GM19438 (cell line): Measurements from ENCODE around the gene GMEB2.
"Not testable (repeated sequence)": the region's sequence is repeated elsewhere in the genome, so short reads cannot be mapped to it uniquely, and the experiment has no call there.

Source experiments
- ATAC-seq: cut with Tn5 transposase; IDR thresholded peaks from one replicate; pipeline ENCODE4 v1.9.1; 2021; ENCODE audit warnings: low read depth; ENCODE audit not compliant: unreplicated experiment

The GMEB2 gene

DNA sequence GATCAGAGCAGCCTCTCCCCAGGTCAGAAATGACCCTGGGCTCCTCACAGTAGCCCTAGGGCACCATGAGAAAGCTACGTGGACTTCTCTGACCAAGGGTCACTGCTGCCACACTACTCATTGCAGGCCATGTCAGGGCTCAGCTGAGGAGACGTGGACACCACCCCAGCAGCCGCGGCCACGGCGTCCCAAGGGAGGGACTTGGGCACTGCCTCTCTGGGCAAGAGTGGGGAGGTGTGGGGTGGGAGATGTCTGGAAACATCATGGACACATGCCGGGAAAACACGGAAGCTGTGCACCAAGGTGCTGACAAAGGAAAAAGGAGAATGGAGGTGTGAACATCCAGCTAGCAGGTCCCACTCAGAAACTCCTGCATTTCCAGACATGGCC, 9.0 kb downstream of the GMEB2 start:
- ATAC-seq: no peak

DNA sequence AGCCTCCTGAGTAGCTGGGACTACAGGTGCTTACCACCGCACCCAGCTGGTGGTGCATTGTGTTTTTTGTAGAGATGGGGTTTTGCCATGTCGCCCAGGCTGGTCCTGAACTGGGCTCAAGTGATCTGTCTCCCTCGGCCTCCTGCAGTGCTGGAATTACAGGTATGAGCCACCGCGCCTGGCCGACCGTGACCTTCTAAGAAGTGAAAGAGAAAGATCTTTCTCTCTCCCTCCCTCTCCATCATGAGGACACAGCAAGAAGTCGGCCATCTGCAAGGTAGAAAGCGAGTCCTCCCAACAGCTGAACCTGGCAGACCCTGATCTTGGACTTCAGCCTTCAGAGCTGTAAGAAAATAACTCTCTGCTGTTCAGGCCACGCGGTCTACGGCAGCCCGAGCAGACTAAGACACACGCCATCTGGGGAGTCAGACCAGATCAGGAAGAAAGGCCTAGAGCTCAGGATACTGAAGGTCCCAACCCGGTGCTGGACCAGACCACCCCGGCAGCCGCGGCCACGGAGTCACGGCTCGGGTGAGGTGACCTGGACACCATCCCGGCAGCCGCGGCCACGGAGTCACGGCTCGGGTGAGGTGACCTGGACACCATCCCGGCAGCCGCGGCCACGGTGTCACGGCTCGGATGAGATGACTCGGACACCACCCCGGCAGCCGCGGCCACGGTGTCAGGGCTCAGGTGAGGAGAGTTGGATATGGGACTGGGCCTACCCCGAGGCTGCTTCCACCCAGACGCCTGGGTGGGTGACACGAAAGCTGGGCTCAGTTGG, 9.6 kb downstream of the GMEB2 start:
- no peak for ATAC-seq

DNA sequence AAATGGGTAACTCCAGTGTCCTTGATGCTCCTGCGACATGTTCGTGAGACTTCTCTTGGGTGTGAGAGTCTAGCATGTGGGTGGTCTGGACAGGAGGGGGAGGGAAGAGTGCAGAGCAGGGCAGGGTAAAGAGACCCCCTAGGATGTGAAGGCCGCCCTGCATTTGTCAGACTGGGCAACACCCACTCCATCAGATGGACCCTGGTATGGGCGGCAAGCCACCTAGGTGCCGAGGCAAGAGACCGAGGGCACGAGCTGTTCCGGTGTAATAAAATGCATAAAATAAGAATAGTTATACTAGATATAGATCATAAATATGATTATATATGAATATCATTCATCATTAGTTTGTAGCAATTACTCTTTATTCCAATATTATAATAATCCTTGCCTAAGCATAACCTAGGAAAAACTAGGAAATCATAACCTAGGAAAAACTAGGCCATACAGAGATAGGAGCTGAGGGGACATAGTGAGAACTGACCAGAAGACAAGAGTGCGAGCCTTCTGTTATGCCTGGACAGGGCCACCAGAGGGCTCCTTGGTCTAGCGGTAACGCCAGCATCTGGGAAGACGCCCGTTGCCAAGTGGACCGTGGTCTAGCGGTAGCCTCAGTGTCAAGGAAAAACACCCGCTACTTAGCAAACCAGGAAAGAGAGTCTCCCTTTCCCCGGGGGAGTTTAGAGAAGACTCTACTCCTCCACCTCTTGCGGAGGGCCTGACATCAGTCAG, 12.9 kb downstream of the GMEB2 start:
- not testable (repeated sequence) for ATAC-seq

DNA sequence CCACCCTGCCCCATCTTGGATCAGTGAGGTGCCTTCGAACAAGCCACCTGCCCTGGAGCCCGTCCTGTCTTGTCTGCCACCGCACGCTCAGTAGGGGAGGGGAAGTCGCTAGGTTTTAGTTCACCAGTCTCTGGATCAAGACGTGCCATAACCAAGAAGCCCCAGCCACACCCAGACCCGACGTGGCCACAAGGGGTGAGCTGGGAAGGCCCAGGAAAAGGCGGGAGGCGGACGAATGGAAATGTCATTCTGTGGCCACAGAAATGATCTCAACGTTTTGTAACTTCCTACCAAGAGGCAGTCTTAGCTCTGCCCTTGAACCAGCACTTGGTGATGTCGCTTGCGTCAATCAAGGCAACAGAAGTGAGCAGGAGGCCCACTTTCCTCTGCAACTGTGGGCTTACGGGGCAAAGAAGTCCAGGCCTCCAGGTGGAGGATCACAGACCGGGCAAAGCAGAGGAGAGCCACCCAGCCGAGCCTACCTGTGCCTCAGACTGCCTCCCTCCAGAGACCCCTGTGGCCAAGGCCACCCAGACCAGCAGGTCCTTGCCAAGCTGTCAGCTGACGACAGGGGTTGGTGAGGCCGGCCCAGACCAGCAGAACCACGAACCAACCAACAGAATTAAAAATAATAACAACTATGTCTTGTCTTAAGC, 14.5 kb downstream of the GMEB2 start:
- no peak for ATAC-seq

DNA sequence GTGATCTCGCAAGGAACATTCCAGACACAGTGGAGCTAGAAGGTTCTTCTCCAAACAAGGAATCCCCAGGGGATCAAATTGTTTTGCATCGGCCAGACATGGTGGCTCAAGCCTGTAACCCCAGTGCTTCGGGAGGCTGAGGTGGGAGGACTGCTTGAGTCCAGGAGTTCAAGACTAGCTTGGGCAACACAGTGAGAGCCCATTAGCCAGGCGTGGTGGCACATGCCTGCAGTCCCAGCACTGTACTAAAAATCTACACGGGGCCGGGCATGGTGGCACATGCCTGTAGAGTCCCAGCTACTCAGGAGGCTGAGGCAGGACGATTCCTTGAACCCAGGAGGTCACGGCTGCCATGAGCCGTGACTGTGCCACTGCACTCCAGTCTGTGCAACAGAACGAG, 15.3 kb downstream of the GMEB2 start:
- no peak for ATAC-seq

DNA sequence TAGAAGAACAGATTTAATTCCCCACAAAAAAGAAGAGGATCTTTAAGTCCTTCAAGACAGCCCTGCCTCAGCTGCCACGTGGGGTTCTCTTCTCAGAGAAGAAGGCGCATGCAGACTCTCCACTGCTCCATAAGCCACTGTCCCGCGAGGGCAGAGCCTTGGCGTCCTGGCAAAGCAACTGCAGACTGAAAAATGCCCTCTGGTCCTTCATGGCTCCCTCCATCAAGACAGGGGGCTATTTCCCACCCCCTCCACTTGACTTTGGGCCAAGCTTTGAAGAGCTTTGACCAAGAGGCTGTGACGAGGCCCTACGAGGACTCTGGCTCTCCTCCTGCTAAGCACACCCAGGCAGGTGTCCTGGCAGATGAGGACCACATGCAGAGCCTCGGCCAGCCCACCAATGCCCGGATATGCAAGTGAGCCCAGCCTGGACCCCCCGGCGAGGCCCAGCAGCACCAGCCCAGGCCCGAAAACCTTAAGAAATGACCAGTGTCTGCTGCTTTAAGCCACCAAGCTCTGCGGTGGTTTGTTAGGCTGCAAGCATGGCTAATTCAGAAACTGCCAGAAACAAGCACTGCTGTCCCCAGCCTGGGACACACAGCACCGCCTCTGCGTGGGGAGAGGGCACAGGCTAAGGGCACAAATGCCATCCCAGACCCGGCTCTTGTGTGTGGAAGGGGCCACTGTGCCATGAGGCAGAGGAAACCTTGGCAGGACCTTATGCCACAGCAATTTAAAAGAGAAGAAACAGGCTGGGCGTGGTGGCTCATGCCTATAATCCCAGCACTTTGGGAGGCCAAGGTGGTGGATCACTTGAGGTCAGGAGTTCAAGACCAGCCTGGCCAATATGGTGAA, 16.1 kb downstream of the GMEB2 start:
- no peak for ATAC-seq

DNA sequence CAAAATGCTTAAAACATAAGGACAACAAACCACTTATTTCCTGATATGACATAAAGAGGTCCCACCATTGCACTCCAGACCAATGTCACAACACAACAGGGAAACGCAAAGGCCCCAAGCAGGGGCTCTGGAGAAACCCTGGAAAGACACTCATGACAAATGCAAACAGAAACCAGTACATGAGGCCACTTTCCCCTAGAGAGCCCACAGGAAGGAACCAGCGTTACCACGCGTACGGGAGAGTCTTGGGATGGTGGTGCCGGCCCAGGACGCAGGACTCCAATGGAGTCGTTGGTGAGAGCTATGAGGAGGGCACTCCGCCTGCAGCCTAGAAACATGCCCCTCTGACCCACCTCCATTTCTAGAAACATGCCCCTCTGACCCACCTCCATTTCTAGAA, 20.2 kb downstream of the GMEB2 start:
- ATAC-seq: no peak

DNA sequence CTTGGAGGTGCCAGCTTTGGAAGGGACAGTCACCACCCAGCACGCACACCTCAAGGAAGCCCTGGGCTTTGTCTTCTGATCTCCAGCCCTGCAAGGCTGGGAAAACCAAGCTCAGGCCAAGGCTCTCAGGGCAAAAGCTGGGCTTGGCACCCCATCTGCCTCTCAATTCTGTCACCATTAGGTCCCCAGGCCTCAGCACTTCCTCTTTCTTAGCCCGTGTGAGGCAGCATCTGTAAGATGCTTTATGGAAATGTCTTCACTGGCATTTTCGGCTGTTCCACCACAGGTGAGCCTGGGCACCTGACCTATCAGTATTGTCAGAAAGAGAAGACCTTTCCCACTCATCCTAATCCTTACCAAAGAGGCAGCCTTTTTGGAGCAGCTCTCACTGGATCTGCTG, 24.6 kb downstream of the GMEB2 start:
- ATAC-seq: no peak

DNA sequence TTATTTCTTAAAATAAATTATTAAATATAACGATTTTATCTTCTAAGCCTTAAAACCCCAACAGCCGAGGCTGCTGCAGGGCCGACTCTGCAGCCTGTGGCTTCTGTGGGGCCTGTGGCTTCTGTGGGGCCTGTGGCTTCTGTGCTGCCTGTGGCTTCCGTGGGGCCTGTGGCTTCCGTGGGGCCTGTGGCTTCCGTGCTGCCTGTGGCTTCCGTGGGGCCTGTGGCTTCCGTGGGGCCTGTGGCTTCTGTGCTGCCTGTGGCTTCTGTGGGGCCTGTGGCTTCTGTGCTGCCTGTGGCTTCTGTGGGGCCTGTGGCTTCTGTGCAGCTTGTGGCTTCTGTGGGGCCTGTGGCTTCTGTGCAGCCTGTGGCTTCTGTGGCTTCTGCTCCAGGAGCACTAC, 25.2 kb downstream of the GMEB2 start:
- ATAC-seq: not testable (repeated sequence)

DNA sequence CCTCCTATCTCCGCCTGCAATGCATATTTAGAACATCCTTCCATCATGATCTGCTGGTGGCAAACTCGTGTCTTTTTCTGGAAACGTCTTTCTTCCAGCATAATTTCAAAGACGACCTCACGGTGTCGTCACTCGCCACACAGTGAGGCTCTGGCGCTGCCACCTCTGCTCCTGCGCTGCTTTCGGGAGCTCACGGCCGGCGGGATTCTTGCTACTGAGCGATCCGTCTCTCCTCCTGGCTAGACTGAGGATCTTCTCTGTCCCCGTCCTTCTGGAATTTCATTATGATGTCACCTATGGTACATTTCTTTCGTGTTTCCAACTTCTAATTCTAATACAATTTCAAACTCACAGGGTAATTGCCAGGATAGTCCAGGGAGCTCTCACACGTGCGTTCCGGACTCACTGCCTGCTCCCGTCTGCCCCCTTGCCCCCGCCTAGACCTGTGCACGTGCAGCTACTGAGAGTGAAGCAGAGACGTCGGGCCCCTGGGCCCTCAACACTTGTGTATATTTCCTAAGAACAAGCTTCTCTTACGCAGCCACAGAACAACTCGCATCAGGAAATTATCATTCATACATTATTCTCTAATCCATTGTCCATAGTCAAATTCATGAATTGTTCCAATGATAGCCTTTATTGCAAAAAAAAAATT, 27.4 kb downstream of the GMEB2 start:
- no peak for ATAC-seq

DNA sequence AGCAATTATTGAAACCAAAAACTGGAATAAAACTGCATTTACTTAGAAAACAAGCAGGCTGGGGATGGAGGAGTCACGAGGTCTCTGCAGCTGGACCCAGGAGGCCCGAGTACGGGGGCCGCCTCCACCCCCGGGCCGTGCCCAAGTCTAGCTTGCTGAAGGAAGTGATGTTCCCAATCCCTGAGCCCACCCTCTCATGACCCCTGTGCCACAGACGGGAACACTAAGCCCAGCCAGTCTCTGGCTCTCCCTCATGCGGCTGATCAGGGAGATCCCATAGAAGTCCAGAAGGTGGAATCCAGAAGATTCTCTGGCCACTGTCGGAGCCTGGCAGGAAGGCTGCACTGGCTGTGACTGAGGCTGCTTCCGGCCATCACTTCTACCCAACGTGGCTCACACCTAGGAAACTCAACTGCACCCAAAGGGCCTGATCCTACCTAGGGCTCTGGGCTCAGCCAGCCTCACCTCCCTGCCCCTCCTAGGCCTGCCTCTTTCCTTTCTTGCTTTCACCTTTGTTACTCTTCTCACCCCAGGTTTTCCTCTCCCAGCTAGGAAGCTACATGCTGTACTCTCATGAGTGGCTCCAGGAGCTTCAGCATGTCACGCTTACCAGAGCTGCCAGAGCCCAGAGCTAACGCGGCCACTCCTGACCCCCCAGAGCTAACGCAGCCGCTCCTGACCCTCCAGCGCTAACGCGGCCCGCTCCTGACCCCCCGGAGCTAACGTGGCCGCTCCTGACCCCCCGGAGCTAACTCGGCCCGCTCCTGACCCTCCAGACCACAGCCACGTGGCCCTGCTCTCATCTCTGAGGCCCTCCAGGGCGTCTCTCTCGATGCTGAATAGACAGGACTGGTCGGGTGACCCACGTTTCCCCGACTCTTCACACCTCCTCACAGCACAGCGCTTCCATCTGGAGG, 28.2 kb downstream of the GMEB2 start:
- no peak for ATAC-seq

DNA sequence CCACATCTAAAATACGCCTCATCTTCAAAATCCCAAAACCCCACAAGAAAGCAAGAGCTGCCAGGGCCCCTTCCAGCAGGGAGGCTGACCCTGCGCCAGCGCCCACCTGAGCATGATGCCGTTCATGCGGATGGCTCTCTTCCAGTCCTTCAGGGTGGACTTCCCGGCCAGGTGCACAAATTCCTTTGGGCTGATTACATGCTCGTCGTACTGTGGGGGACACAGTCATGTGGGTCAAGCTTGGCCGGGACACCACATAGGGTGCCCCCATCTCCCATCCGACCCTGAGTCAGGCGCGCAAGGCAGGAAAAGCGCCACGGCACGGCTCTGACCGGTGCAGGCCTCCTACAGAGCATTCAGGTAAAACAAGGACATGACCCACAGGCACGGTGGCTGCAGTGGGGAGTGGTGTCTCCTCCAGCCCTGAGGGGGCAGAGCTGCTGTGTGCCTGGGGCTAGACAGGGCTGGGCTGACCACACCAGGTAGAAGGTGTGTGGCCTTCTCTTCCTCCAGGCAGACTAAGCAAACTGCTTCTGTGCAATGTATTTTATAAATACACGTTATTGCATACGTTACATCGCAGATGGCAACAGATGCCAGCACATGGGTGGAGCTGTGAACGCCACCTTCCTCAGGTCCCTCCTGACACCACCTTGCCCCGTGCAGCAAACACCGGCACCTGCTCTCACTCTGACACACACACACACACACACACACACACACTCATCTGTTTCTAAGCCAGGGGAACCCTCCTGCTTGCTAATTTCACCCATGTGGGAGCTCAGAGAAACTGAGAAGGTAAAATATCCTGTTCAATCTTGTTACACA, 29.0 kb downstream of the GMEB2 start:
- ATAC-seq: no peak

DNA sequence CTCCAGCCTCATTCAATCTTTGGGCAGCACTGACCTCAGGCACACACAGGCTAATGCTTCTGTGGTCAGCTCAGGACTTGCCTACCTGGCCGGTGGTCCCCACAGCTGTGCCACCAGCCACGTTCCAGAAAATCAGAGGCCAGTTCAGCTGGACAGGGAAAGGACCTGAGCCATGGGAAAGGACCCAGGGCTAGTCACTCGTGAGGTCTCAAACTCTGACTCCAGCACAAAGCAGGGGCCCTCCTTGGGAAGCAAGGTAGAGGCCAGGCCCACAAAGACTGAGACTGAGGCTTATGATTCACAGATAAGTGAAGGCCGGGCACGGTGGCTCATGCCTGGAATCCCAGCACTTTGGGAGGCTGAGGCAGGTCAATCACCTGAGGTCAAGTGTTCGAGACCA, 30.5 kb downstream of the GMEB2 start:
- no peak for ATAC-seq

DNA sequence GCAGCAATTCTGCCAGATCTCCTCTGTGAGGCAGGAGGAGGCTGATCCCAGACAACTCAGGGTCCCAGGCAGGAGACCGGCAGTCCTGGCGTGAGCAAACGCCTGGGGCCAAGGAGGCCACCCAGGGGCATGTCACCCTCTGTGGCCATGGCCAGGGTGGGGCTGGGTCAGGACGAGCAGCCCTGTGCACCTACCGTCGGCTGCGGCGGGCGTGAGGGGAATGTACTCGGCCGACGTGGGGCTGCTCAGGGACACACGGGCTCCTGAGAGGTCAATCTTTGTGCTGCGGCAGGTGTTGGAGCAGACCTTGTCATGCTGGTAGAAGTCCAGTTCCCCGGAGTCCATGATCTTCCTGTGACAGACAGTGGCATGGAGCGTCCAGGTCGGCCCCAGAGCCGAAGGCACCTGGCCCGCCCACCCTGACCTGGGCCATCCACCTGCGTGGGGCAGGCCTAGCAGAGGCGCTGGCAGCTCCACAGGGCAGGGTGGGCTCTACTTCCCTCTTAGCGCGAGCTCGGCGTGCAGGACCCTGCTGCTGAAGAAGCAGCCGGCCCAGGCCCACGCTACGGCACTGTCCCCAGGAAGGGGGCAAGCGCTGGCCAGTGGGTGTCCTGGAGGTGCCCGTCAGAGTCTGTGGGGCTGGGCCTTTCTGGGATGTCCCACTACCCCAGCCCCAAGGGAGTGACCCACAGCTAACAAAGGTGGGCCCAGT, 31.3 kb downstream of the GMEB2 start:
- ATAC-seq: no peak

DNA sequence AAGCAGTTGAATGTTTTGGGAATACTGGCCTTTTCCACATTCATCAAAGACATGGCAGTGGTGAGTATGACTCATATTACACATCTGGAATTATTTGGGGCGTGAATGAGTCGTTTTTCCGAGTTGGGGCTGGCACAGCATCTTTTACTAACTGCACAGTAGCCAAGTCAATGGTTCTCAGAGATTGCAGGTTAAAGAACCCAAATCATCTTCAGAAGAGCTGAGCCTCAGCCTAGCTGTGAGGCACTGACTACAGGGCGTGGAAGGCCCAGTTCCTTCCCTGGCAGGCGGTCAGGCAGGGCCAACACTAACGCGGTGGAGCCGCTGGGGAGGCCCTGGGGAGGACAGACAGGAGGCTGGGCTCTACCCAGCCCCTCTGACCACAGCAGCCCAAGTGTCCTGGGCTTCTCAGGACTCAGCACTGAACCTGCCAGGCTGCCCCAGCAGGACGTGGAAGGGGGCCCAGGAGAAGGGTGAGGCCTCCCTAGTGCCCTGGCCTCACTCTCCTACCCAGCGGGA, 32.8 kb downstream of the GMEB2 start:
- no peak for ATAC-seq

DNA sequence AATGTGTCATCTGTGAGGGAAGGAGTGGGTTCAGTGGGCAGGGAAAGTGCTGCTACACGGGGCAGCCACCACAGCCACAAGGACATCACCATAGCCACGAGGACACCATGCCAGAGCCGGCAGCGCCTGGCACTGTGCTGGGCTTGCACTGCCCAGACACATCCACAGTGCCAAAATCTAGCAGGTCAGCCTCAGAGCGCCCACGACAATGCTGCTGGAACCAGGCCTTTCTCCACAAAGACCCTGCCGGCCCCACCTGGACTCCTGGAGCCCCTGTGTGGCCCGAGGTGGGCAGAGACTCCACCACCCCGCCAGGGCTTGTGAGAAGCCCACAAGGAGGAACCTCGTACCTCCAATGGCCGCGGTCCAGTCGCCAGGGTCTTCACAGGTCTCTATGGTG, 34.2 kb downstream of the GMEB2 start:
- no peak for ATAC-seq

DNA sequence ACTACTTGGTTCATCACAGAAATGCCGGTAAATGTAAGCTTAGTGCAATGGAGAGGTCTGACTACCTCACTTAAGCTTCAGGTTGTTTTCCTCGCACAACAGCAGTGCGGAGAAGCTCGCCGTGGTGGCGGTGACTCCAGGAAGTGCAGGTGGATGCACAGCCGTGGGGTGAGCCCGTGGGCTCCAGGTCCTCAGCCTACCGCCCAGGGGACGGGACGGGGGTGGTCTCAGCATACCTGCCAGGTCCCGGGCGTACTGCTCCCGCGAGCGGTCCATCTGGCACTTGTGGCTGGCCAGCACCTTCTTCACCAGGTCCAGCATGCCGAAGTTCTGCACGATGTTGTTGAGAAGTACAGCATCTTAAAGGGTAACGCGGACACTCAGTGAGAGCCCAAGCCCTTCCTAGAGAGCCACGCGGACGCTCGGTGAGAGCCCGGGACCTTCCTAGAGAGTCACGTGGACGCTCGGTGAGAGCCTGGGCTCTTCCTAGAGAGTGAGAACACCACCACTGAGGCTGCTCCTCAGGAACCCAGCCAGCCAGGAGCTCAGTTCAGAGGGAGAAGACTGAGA, 35.0 kb downstream of the GMEB2 start:
- ATAC-seq: no peak
